Measurements from ENCODE around the gene PTCD2. TPM values are rescaled to one million over a fixed set of nuclear protein-coding genes. Genes with fewer than 3 reads are reported as not detected.

Gene PTCD2
- total RNA-seq, 2 experiments from 2014 or later = 8.9 to 9.8 TPM

GRCh38 chr5:72408127-72408526, 88.0 kb downstream of the PTCD2 start:
- ATAC-seq (ENCODE audit: low read depth) = no peak
- Mint-ChIP-seq H3K27me3 (peaks cover 2% of the 10 kb centered on the region), H3K4me1 (no peaks in the 10 kb centered on the region), H3K36me3 (no peaks in the 10 kb centered on the region), H3K27ac (no peak overlapping the region), H3K4me3 (no peak overlapping the region), H3K9me3 (peaks cover 2% of the 10 kb centered on the region)
- no peak for DNase-seq
- POLR2A ChIA-PET = no interaction called here

- Mint-ChIP-seq H3K4me1 (no peaks in the 10 kb centered on the region), H3K36me3 (no peaks in the 10 kb centered on the region), H3K27me3 (peaks cover 2% of the 10 kb centered on the region), H3K4me3 (no peak overlapping the region), H3K27ac (no peak overlapping the region), H3K9me3 (peaks cover 2% of the 10 kb centered on the region)
- ATAC-seq (ENCODE audit: low read depth) = no peak
- no peak for DNase-seq
- POLR2A ChIA-PET = no interaction called here
Observed at GRCh38 chr5:72408603-72409002, 88.4 kb downstream of the PTCD2 start.

- Mint-ChIP-seq H3K27me3 (peaks cover 9% of the 10 kb centered on the region), H3K27ac (no peak overlapping the region), H3K36me3 (no peaks in the 10 kb centered on the region), H3K4me1 (no peaks in the 10 kb centered on the region), H3K4me3 (no peak overlapping the region), H3K9me3 (no peaks in the 10 kb centered on the region)
- DNase-seq = no peak
- ATAC-seq (ENCODE audit: low read depth) = no peak
- POLR2A ChIA-PET = no interaction called here
Observed at GRCh38 chr5:72410688-72411295, 90.6 kb downstream of the PTCD2 start.

GRCh38 chr5:72412283-72413055, 92.3 kb downstream of the PTCD2 start:
- no peak overlapping the region for H3K27ac Mint-ChIP-seq
- peaks cover 9% of the 10 kb centered on the region for H3K27me3 Mint-ChIP-seq
- DNase-seq (no peak), ATAC-seq (ENCODE audit: low read depth) (no peak)
- POLR2A ChIA-PET = no interaction called here
- H3K9me3 Mint-ChIP-seq = no peaks in the 10 kb centered on the region
- no peak overlapping the region for H3K4me3 Mint-ChIP-seq
- H3K36me3 Mint-ChIP-seq = no peaks in the 10 kb centered on the region
- no peaks in the 10 kb centered on the region for H3K4me1 Mint-ChIP-seq

- no peak for ATAC-seq (ENCODE audit: low read depth)
- Mint-ChIP-seq H3K4me3 (no peak overlapping the region), H3K27ac (no peak overlapping the region), H3K36me3 (no peaks in the 10 kb centered on the region), H3K27me3 (peaks cover 7% of the 10 kb centered on the region), H3K9me3 (no peaks in the 10 kb centered on the region), H3K4me1 (no peaks in the 10 kb centered on the region)
- POLR2A ChIA-PET = no interaction called here
- no peak for DNase-seq
Observed at GRCh38 chr5:72415616-72416325, 95.6 kb downstream of the PTCD2 start.

- H3K4me1 Mint-ChIP-seq = no peaks in the 10 kb centered on the region
Observed at GRCh38 chr5:72417333-72418062, 97.3 kb downstream of the PTCD2 start.

More at GRCh38 chr5:72417333-72418062, 97.3 kb downstream of the PTCD2 start:
- no peak for ATAC-seq (ENCODE audit: low read depth)
- no peaks in the 10 kb centered on the region for H3K36me3 Mint-ChIP-seq
- POLR2A ChIA-PET = no interaction called here
- H3K4me3 Mint-ChIP-seq = no peak overlapping the region
- H3K9me3 Mint-ChIP-seq = no peaks in the 10 kb centered on the region
- peaks cover 7% of the 10 kb centered on the region for H3K27me3 Mint-ChIP-seq
- DNase-seq = no peak
- no peak overlapping the region for H3K27ac Mint-ChIP-seq

Other genes with a start within 250 kb of the PTCD2 start
- not detected for gene MAP1B, start 212.9 kb upstream of the PTCD2 start, total RNA-seq
- gene MRPS27, start 133 bp upstream of the PTCD2 start, total RNA-seq = 10 to 100 TPM; 39.0 to 43.8 TPM
- gene ZNF366, start 187.0 kb downstream of the PTCD2 start, total RNA-seq = under 1 TPM in 1 of 2 experiments, not detected in 1; 0.40 TPM

All from activated naive CD8-positive, alpha-beta T cell treated with anti-CD3 and anti-CD28 coated beads, Interleukin-2, amount 10 ng/mL, durations not matched to agents 7 days and 5 days (primary cell).